Thyroid gland (tissue), 4 donors: ENCODE measurements around the gene GAGE13.
"Not testable (repeated sequence)": the region's sequence is repeated elsewhere in the genome, so short reads cannot be mapped to it uniquely, and the experiment has no call there.

Experiments
- POLR2A ChIP-seq, 2 donors: fragments of 450-650 bp; IDR thresholded peaks; one replicate each; pipeline ENCODE4 v1.6.1; 2017; ENCODE audit warnings: antibody characterized with exemption in 2 of 2, mild to moderate bottlenecking in 2 of 2, moderate library complexity in 1 of 2
- TF ChIP-seq, protein P1 (sequence below), 6 experiments: fragments of 200-600 bp in 3 of 6; fragments of 450-650 bp in 3 of 6; sonication (generic) in 3 of 6; IDR thresholded peaks; one replicate each; pipeline ENCODE4 v1.5.1; 2016 to 2019; ENCODE audit warnings: antibody characterized with exemption in 6 of 6, mild to moderate bottlenecking in 2 of 6, inconsistent platforms in 1 of 6, moderate library complexity in 1 of 6

DNA sequence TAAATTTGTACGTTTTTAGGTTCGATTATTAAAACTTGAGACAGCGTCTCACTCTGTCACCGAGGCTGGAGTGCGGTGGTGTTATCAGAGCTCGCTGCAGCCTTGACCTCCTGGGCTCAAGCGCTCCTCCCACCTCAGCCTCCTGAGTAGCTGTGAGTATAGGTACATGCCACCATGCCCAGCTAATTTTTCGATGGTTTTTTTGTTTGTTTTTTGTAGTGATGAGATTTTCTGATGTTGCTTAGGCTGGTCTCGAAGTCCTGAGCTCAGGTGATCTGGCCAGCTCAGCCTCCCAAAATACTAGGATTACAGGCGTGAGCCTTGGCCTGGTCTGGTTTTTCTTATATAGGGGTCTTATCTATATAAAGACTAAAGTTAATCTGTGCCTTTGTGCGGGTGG lies 961 bp upstream of the GAGE13 start:
- TF ChIP-seq, protein P1, sequence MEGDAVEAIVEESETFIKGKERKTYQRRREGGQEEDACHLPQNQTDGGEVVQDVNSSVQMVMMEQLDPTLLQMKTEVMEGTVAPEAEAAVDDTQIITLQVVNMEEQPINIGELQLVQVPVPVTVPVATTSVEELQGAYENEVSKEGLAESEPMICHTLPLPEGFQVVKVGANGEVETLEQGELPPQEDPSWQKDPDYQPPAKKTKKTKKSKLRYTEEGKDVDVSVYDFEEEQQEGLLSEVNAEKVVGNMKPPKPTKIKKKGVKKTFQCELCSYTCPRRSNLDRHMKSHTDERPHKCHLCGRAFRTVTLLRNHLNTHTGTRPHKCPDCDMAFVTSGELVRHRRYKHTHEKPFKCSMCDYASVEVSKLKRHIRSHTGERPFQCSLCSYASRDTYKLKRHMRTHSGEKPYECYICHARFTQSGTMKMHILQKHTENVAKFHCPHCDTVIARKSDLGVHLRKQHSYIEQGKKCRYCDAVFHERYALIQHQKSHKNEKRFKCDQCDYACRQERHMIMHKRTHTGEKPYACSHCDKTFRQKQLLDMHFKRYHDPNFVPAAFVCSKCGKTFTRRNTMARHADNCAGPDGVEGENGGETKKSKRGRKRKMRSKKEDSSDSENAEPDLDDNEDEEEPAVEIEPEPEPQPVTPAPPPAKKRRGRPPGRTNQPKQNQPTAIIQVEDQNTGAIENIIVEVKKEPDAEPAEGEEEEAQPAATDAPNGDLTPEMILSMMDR (IDR thresholded peaks at IDR 0.05), result not testable (repeated sequence)
- not testable (repeated sequence) for TF ChIP-seq POLR2A (IDR thresholded peaks at IDR 0.05)
